ENCODE results near the gene CKAP2L. TPM values are rescaled to one million over a fixed set of nuclear protein-coding genes. Genes with fewer than 3 reads are reported as not detected.

The CKAP2L gene
- total and polyA plus RNA-seq, 9 donors = 5.5 to 17.9 (median 9.6) TPM

- H3K4me1 ChIP-seq (ENCODE audit: control insufficient read depth, insufficient read depth, low read length) = peaks cover 3% of the 10 kb centered on the region
- no peak overlapping the region for H3K27ac ChIP-seq (ENCODE audit: low read length)
- H3K4me3 ChIP-seq (ENCODE audit: low read length) = no peak overlapping the region
- peaks cover 18% of the 10 kb centered on the region for H3K36me3 ChIP-seq (ENCODE audit: control insufficient read depth, insufficient read depth, low read length)
- DNase-seq = peak; percentile 73
- whole genome bisulfite sequencing (ENCODE audit: insufficient coverage) = 73% methylated on average over 8 of the region's 9 CpGs
- H3K9me3 ChIP-seq (replicated peaks; ENCODE audit: control insufficient read depth, low read depth, low read length) = no peaks in the 10 kb centered on the region
- no peaks in the 10 kb centered on the region for H3K27me3 ChIP-seq (ENCODE audit: control insufficient read depth, insufficient read depth, low read length)
These were observed 14.5 kb downstream of the CKAP2L start for GRCh38 chr2:112749755-112750559.

- H3K9me3 ChIP-seq (replicated peaks; ENCODE audit: control insufficient read depth, low read depth, low read length) = no peaks in the 10 kb centered on the region
- H3K36me3 ChIP-seq (ENCODE audit: control insufficient read depth, insufficient read depth, low read length) = peaks cover 33% of the 10 kb centered on the region
- H3K4me1 ChIP-seq (ENCODE audit: control insufficient read depth, insufficient read depth, low read length) = no peaks in the 10 kb centered on the region
- no CpG with 5 or more reads among the region's 7 CpGs for WGBS (ENCODE audit: insufficient coverage)
- no peaks in the 10 kb centered on the region for H3K27me3 ChIP-seq (ENCODE audit: control insufficient read depth, insufficient read depth, low read length)
- H3K27ac ChIP-seq (ENCODE audit: low read length) = no peak overlapping the region
- DNase-seq = no peak
- no peak overlapping the region for H3K4me3 ChIP-seq (ENCODE audit: low read length)
These were observed 23.9 kb downstream of the CKAP2L start for GRCh38 chr2:112740527-112740926.

GRCh38 chr2:112737542-112738232 is 26.7 kb downstream of the CKAP2L start:
- Histone ChIP-seq H3K36me3 (ENCODE audit: control insufficient read depth, insufficient read depth, low read length) (peaks cover 26% of the 10 kb centered on the region), H3K27ac (ENCODE audit: low read length) (no peak overlapping the region), H3K4me3 (ENCODE audit: low read length) (no peak overlapping the region), H3K9me3 (replicated peaks; ENCODE audit: control insufficient read depth, low read depth, low read length) (no peaks in the 10 kb centered on the region), H3K27me3 (ENCODE audit: control insufficient read depth, insufficient read depth, low read length) (no peaks in the 10 kb centered on the region), H3K4me1 (ENCODE audit: control insufficient read depth, insufficient read depth, low read length) (no peaks in the 10 kb centered on the region)
- no peak for DNase-seq
- no CpG with 5 or more reads among the region's 1 CpG for WGBS (ENCODE audit: insufficient coverage)

- Histone ChIP-seq H3K27me3 (ENCODE audit: control insufficient read depth, insufficient read depth, low read length) (no peaks in the 10 kb centered on the region), H3K4me1 (ENCODE audit: control insufficient read depth, insufficient read depth, low read length) (no peaks in the 10 kb centered on the region), H3K27ac (ENCODE audit: low read length) (no peak overlapping the region), H3K4me3 (ENCODE audit: low read length) (no peak overlapping the region), H3K36me3 (ENCODE audit: control insufficient read depth, insufficient read depth, low read length) (peaks cover 5% of the 10 kb centered on the region), H3K9me3 (replicated peaks; ENCODE audit: control insufficient read depth, low read depth, low read length) (no peaks in the 10 kb centered on the region)
- WGBS (ENCODE audit: insufficient coverage) = no CpG with 5 or more reads among the region's 1 CpG
- DNase-seq = no peak
These were observed 30.5 kb downstream of the CKAP2L start for GRCh38 chr2:112733871-112734270.

GRCh38 chr2:112733456-112733855 is 31.0 kb downstream of the CKAP2L start:
- DNase-seq = peak; percentile 43
- Histone ChIP-seq H3K4me3 (ENCODE audit: low read length) (no peak overlapping the region), H3K9me3 (replicated peaks; ENCODE audit: control insufficient read depth, low read depth, low read length) (no peaks in the 10 kb centered on the region), H3K4me1 (ENCODE audit: control insufficient read depth, insufficient read depth, low read length) (no peaks in the 10 kb centered on the region), H3K36me3 (ENCODE audit: control insufficient read depth, insufficient read depth, low read length) (peaks cover 5% of the 10 kb centered on the region), H3K27me3 (ENCODE audit: control insufficient read depth, insufficient read depth, low read length) (no peaks in the 10 kb centered on the region), H3K27ac (ENCODE audit: low read length) (no peak overlapping the region)
- WGBS (ENCODE audit: insufficient coverage) = 30% methylated on average over 2 of the region's 4 CpGs

GRCh38 chr2:112731479-112731878 is 32.9 kb downstream of the CKAP2L start:
- Histone ChIP-seq H3K36me3 (ENCODE audit: control insufficient read depth, insufficient read depth, low read length) (no peaks in the 10 kb centered on the region), H3K27me3 (ENCODE audit: control insufficient read depth, insufficient read depth, low read length) (no peaks in the 10 kb centered on the region), H3K4me3 (ENCODE audit: low read length) (no peak overlapping the region), H3K9me3 (replicated peaks; ENCODE audit: control insufficient read depth, low read depth, low read length) (no peaks in the 10 kb centered on the region), H3K4me1 (ENCODE audit: control insufficient read depth, insufficient read depth, low read length) (peaks cover 4% of the 10 kb centered on the region), H3K27ac (ENCODE audit: low read length) (no peak overlapping the region)
- no CpG with 5 or more reads among the region's 2 CpGs for WGBS (ENCODE audit: insufficient coverage)
- no peak for DNase-seq

- H3K36me3 ChIP-seq (ENCODE audit: control insufficient read depth, insufficient read depth, low read length) = no peaks in the 10 kb centered on the region
- DNase-seq = no peak
- H3K27ac ChIP-seq (ENCODE audit: low read length) = no peak overlapping the region
- peaks cover 7% of the 10 kb centered on the region for H3K4me1 ChIP-seq (ENCODE audit: control insufficient read depth, insufficient read depth, low read length)
- no peaks in the 10 kb centered on the region for H3K27me3 ChIP-seq (ENCODE audit: control insufficient read depth, insufficient read depth, low read length)
- no peaks in the 10 kb centered on the region for H3K9me3 ChIP-seq (replicated peaks; ENCODE audit: control insufficient read depth, low read depth, low read length)
- 95% methylated on average over 3 of the region's 5 CpGs for WGBS (ENCODE audit: insufficient coverage)
- no peak overlapping the region for H3K4me3 ChIP-seq (ENCODE audit: low read length)
These were observed 33.6 kb downstream of the CKAP2L start for GRCh38 chr2:112730791-112731190.

- WGBS (ENCODE audit: insufficient coverage) = 67% methylated on average over 5 of the region's 8 CpGs
- no peak for DNase-seq
- Histone ChIP-seq H3K4me1 (ENCODE audit: control insufficient read depth, insufficient read depth, low read length) (peaks cover 7% of the 10 kb centered on the region), H3K36me3 (ENCODE audit: control insufficient read depth, insufficient read depth, low read length) (no peaks in the 10 kb centered on the region), H3K27me3 (ENCODE audit: control insufficient read depth, insufficient read depth, low read length) (no peaks in the 10 kb centered on the region), H3K27ac (ENCODE audit: low read length) (no peak overlapping the region), H3K9me3 (replicated peaks; ENCODE audit: control insufficient read depth, low read depth, low read length) (no peaks in the 10 kb centered on the region), H3K4me3 (ENCODE audit: low read length) (no peak overlapping the region)
These were observed 34.2 kb downstream of the CKAP2L start for GRCh38 chr2:112730216-112730615.

GRCh38 chr2:112728378-112729175 is 35.8 kb downstream of the CKAP2L start:
- Histone ChIP-seq H3K27ac (ENCODE audit: low read length) (no peak overlapping the region), H3K27me3 (ENCODE audit: control insufficient read depth, insufficient read depth, low read length) (no peaks in the 10 kb centered on the region), H3K4me1 (ENCODE audit: control insufficient read depth, insufficient read depth, low read length) (peaks cover 7% of the 10 kb centered on the region), H3K4me3 (ENCODE audit: low read length) (no peak overlapping the region), H3K9me3 (replicated peaks; ENCODE audit: control insufficient read depth, low read depth, low read length) (no peaks in the 10 kb centered on the region), H3K36me3 (ENCODE audit: control insufficient read depth, insufficient read depth, low read length) (no peaks in the 10 kb centered on the region)
- WGBS (ENCODE audit: insufficient coverage) = 88% methylated on average over 4 of the region's 11 CpGs
- no peak for DNase-seq

GRCh38 chr2:112728029-112728362 is 36.4 kb downstream of the CKAP2L start:
- no peak overlapping the region for H3K4me3 ChIP-seq (ENCODE audit: low read length)
- H3K27ac ChIP-seq (ENCODE audit: low read length) = no peak overlapping the region
- no peaks in the 10 kb centered on the region for H3K9me3 ChIP-seq (replicated peaks; ENCODE audit: control insufficient read depth, low read depth, low read length)
- peaks cover 7% of the 10 kb centered on the region for H3K4me1 ChIP-seq (ENCODE audit: control insufficient read depth, insufficient read depth, low read length)
- no peaks in the 10 kb centered on the region for H3K36me3 ChIP-seq (ENCODE audit: control insufficient read depth, insufficient read depth, low read length)
- no peak for DNase-seq
- H3K27me3 ChIP-seq (ENCODE audit: control insufficient read depth, insufficient read depth, low read length) = no peaks in the 10 kb centered on the region
- no CpG with 5 or more reads among the region's 4 CpGs for WGBS (ENCODE audit: insufficient coverage)
